NCI-H1105 treated with DMSO at 0.1 percent for 48 hours (cell line): ENCODE measurements around the gene DGKG.

ENCODE experiments used
- DNase-seq: peaks from one replicate; lab custom pipeline; 2025; lab: John Stamatoyannopoulos, UW

The DGKG gene

GRCh38 chr3:186239321-186239720 is 122.7 kb downstream of the DGKG start:
- peak; percentile 73 for DNase-seq

GRCh38 chr3:186237915-186238314 is 124.1 kb downstream of the DGKG start:
- DNase-seq = no peak

GRCh38 chr3:186236357-186237020 is 125.5 kb downstream of the DGKG start:
- no peak for DNase-seq

GRCh38 chr3:186235554-186235953 is 126.5 kb downstream of the DGKG start:
- DNase-seq = no peak

- DNase-seq = no peak
Observed at GRCh38 chr3:186234152-186234551, 127.9 kb downstream of the DGKG start.

GRCh38 chr3:186226482-186226881 is 135.6 kb downstream of the DGKG start:
- DNase-seq = no peak

GRCh38 chr3:186225603-186226002 is 136.4 kb downstream of the DGKG start:
- no peak for DNase-seq

- DNase-seq = no peak
Observed at GRCh38 chr3:186224041-186224610, 137.9 kb downstream of the DGKG start.

GRCh38 chr3:186223476-186223875 is 138.6 kb downstream of the DGKG start:
- DNase-seq = no peak

- DNase-seq = no peak
Observed at GRCh38 chr3:186221760-186222378, 140.2 kb downstream of the DGKG start.

GRCh38 chr3:186220911-186221645 is 141.0 kb downstream of the DGKG start:
- no peak for DNase-seq

- DNase-seq = no peak
Observed at GRCh38 chr3:186220365-186220764, 141.7 kb downstream of the DGKG start.

- DNase-seq = no peak
Observed at GRCh38 chr3:186219211-186219638, 142.8 kb downstream of the DGKG start.

GRCh38 chr3:186218421-186218820 is 143.6 kb downstream of the DGKG start:
- DNase-seq = no peak

GRCh38 chr3:186217820-186218164 is 144.2 kb downstream of the DGKG start:
- DNase-seq = no peak

GRCh38 chr3:186216900-186217819 is 144.9 kb downstream of the DGKG start:
- DNase-seq = peak; percentile 14

- DNase-seq = no peak
Observed at GRCh38 chr3:186214670-186215069, 147.4 kb downstream of the DGKG start.

- no peak for DNase-seq
Observed at GRCh38 chr3:186213946-186214345, 148.1 kb downstream of the DGKG start.

GRCh38 chr3:186212611-186213010 is 149.4 kb downstream of the DGKG start:
- DNase-seq = no peak

GRCh38 chr3:186210852-186211500 is 151.1 kb downstream of the DGKG start:
- DNase-seq = no peak
